GM12892 (cell line): ENCODE measurements around the gene NT5C2.

Source experiments
- POLR2A ChIP-seq: IDR thresholded peaks from 2 replicates; pipeline ENCODE4 v1.6.1; 2011; ENCODE audit warnings: low read depth, low read length, control low read depth
- POLR2AphosphoS5 ChIP-seq: IDR thresholded peaks from 2 replicates; pipeline ENCODE4 v1.6.1; 2011; ENCODE audit warnings: low read depth, low read length, control low read depth
- TAF1 ChIP-seq: IDR thresholded peaks from 2 replicates; pipeline ENCODE4 v1.6.1; 2011; ENCODE audit warnings: low read depth, mild to moderate bottlenecking, control low read depth, low read length, borderline replicate concordance

DNA sequence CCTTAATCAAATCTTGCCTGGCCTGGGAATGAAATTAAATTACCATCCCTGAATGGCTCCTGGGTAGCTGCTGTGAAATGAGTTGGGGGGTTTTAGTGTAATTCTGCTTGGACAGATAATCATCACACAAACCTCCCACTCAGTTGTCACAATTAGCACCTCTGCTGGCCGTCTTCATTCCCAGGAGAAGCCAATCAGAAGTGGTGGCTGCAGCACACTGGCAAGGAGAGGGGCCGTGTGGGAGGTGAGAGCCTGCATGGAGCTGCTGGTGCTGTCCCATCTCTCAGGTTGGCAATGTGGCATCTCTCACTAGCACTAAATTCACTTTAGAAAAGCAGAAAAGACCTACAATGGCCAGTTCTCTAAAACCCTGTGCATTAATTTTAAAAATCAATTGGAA lies 92.5 kb downstream of the NT5C2 start:
- TF ChIP-seq POLR2A (no peak), POLR2AphosphoS5 (no peak), TAF1 (no peak)
